NCI-H2227 treated with DMSO at 0.1 percent for 48 hours (cell line): ENCODE measurements around the gene BET1.
"Not testable (repeated sequence)": the region's sequence is repeated elsewhere in the genome, so short reads cannot be mapped to it uniquely, and the experiment has no call there.

Experiments
- DNase-seq: peaks from one replicate; lab custom pipeline; 2025; lab: John Stamatoyannopoulos, UW

Gene BET1, protein sequence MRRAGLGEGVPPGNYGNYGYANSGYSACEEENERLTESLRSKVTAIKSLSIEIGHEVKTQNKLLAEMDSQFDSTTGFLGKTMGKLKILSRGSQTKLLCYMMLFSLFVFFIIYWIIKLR

DNA sequence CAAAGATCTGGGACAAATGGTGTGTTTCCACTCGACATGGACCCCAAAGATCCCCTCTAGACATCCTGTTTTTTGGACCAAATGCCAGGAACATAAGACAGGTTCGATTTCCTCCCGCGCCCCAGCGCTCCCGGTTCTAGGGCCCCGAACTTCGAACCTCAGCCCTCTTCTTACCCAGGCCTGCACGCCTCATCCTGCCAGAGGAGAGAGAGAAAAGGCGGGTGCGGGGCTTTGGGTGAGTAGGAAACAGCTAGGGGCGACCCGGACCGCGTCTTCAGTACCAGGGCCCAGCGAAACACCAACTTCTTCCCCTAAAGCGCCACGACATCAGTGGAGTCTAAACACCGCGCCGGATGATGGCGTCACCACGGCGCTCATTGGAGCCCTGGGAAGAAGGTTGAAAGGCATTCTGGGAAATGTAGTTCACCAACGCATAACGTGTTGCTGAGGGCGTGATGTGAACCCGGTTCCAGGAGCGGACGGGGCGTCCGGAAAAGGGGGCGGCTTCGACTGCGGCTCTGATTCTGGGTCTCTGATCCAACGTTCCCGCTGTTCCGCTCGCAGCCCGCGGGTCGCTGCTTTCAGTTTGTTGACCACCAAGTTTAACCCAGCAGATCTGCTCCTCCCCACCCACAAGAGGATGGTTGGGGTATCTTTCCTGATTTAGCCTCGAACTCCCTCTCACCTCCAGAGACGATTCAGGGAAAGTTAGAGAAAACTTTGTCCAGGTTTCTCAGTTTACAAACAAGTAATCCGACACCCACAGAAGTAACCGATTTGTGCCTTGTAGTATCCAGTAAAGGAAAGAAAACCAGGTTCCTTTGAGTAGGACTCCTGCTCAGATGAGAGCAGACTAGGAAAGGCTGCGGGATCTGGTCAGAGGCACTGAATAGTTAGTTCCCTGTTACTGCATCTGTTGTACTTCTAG, at the start of gene BET1:
Gene BET1 (minus strand): TSS at position 332 of the 928 bp plus-strand sequence. CDS start 139 bp downstream, at position 193.
- DNase-seq: peak; percentile 96

DNA sequence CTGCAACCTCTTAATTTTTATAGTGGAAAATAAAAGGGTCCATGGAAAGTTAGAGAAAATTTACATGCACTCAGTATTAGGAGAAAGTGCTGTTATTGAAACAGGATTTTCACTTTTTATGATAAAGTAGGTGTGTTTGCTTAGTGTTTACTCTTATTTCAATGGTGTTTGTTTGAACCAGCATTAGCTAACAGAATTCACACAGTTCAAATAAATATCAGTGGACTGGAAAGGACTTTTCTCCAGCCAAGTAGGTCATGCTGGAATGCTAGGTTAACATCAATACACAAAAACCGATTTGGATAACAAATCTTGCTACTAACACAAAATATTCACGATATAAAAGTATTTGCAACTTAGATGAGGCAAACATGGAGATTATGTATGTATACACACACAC, 49.4 kb upstream of the BET1 start:
- no peak for DNase-seq

DNA sequence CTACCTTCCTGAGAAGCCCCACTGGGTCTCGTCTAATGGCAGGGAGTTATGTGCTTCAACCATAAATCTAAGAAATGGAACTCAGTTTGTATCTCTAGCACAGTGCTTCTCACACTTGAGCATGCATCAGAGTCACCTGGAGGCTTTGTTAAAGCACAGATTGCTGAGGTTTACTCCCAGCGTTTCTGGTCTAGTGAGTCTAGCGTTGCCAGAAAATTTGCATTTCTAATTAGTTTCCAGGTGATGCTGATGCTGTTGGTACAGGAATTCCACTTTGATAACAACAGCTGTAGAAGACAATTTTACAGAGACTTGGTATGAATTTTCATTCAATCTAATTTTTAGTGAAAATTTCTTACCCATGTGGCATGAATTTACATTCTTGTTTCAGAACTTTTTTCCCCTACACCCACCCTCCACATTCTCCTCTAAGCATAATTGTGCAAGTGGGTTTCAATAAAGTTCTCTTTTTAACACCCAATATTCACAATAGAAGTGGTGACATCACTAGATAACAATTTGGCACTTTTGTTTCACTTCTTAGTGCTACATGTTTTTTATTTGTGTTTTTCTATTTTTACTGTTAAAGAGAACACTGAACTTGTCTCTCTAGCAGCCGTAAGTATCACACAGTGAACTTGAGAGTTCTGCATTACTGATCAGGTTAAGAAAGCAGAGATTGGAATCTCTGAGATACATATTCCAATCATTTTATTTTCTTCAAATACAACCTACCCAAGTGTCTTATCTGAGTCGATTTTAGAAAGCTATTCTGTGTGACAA, 48.4 kb upstream of the BET1 start:
- no peak for DNase-seq

DNA sequence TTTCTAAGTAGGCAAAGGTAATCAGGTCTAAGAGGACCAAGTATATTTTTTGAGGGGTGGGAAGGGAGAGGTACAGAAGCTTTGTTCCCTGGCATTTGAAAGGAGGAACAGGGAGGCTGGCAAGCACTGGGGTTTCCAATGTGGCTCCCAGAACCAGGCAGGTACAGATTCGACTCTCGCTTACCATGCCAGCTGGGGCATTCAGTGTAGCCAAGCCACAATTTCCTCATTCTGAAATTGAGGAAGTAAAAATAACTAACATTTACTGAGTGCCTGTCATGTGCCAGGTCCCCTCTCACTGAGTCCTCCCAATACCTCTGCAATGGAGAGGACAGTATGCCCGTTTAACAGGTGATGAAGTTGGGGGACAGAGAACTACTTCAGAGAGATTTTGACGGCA, 45.9 kb upstream of the BET1 start:
- DNase-seq: no peak

DNA sequence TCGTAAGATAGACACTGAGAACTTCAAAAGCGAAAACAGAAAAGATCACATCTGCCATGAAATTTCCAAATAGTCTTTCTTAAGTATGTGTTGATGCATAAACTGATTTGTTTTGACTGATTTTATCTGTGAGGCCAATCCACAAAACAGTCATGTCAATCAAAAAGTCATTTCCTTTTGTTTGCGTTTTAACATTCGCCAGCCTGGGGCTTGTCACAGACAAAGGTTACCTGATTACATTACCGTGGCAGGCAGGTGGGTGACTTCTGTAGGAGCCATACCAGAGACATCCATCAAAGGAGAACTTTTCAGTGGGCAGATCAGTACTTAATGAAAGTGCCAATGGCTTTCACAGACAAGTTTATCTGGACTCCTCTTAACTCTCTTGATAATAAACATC, 45.5 kb upstream of the BET1 start:
- no peak for DNase-seq

DNA sequence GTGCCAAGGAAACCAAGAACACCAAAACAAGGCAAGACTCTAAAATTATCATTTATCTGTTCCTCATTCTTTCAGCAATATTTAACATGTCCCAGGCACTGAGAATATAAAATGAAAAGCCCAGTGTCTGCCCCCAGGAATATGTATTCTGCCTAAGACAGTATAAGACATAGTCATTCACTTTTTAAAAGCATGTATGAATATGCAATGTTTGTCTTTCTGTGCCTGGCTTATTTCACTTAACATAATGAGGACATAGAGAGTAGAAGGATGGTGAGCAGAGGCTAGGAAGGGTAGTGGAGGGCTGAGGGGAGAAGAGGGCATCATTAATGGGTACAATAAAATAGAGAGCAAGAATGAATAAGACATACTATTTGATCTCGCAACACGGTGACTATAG, 44.6 kb upstream of the BET1 start:
- no peak for DNase-seq

DNA sequence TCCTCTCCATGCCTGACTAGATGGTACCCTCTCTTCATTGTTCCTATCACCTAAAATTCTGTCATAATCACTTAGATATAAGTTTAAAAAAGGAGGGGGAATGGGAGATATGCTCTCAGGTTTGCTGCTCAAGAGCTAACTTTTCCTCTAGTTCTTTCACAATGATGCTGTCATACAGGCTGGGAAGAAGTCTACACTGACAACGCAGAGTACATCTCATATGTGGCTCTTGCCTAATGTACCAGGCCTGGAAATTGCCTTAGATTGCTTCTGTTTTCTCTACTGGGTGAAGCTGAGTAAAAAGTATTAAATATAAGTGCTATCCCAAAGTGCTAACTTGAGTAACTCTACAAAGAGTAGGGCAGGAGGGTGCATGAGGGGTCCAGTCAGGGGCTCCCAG, 43.8 kb upstream of the BET1 start:
- no peak for DNase-seq

DNA sequence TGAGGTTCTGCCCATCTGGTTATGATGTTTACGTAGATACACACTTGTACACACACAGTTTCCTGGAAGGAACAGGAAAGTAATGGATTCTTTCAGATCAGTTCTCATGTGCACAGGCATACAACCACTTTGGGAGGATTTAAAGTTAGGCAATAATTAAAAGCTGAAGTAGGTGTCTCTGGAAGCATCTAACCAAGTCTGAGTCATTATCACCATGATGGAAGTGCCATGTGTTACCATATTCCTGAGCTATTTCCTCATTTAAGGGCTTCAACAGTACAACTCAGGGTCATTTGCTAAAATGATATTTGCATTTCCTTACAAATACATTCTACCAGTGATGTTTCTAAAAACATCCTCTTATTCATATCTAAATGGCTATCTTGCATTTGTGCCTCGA, 41.4 kb upstream of the BET1 start:
- no peak for DNase-seq

DNA sequence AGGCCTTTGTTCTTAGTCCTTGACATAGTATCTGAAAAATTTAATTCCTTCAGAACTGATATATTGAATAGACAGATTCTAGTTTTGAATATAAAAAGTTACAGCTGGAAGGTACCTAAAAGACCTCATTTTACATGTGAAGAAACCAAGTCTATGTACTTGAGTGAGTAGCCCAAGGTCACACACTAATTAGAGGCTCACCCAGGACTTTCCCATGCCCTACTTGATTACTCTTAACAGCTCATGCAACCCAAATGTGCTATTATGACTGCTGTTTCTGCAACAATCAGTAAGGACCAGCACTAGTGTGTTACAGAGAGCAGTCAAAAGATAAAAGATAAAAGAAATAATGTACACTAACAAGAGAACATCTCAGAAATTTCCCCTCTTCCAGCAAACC, 40.7 kb upstream of the BET1 start:
- DNase-seq: no peak

DNA sequence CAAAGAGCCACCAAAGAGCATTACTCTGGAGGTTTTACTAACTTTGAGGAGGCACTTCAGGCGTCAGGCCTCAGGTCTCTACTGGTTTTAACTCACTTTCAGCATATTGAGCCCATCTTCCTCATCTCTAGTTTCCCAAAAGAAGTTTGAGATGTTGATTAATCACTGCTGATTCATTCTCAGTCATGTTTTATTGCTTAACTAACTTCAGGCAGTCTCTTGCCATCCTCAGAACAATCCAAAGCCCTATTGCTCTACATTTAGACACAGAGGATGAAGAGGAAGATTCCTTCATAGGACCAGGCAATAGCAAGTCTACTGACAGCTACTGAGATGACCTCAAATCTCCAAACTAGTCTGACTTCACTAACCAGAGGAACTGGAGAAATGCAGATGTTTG, 39.1 kb upstream of the BET1 start:
- no peak for DNase-seq

DNA sequence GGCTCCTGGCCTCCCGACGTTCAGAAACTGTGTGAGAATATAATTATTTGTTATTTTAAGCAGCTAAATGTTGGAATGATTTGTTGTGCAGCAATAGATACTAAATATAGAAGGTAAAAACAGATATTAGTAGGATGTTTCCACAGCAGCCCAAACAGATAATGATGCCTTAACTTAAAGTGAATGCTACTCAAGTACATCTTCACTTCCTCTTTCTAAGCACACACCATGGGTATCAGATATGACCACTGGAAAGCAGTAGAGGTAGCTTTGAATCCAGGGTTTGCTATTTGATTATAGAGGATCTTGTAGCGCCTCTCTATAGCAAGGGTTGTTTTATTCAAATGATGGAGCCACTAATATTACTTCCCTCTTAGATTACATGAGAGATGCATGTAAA, 38.2 kb upstream of the BET1 start:
- no peak for DNase-seq

DNA sequence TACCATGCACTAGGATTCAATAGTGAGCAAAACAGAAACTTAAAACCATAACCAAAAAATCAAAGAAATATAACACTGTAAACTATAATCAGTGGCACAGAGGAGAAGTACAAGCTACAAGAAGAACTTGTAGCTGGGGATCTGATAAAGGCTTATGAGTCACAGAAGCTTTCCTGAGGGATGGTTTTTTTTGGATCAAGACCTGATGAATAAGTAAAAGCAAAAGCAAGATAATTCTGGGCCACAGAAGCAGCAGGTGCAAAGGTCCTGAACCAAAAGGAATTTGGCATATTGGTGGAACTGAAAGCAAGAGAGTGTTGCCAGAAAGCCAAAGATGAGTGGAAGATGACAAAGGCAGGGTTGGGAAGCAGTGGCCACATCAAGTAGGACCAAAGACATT, 37.4 kb upstream of the BET1 start:
- no peak for DNase-seq

DNA sequence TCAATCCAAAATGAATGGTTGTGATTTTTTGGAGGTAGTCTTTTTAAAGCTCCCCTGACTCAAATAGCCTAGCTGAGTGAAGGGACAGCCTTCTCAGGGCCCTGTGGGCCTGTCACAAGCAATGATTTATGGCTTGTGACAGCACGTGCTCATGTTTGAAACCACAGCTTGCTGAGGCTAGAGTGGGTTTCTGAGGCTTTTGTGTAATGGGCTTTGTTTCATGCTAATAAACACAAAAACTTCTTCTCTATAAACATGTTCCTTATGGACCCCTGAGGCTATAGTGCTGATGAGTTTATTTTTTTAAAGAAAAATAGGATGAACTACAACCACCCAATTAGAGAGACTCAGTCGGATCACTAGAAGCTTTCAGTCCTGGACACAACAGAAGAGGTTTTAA, 36.1 kb upstream of the BET1 start:
- DNase-seq: no peak

DNA sequence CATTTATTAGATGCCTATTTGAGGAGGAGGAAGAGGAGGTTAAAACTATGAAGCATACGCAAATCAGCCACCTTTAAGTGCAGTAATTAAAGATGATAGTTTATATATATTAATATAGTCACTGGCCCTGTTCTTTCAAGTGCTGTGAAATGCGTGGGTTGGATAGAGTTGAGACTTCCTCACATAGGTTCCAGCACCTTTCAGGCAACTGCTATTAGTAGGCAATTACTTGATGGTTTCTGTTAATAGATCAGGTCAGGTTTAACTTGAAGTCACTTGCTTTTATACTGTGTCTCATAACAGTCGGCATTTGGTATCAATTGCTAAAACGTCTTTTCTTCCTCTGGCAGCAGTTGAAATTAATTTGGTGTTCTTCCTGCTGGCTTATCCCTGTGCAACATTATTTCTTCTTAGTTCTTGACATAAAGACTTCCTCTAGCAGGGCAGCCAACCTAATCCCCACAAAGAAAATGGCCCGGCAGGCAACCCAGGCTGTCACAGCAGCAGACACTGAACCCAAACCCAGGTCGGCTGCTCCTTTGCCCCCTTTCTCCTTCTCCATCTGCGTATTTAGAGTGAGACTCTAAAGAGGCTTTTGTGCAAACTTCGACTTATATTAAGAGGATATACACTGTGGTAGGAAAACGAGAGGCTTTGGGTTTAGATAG, 35.3 kb upstream of the BET1 start:
- no peak for DNase-seq

DNA sequence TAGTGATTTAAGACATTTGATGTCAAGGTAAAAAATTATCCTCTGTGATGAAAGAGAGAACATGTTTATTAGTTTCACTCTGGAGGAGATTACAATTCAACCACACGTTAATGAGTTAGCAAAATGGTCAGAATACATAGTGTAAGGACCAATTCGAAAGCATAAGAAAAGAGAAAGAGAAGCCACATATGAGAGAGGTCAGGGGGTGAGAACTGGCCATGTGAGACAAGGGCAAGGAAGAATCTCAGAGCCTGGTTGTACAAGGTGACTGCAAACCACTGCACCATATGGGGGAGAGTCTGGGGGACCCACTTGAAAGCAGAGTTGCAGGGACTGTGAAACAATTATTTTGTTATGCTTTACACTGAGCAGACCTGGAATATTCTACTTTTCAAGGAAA, 27.7 kb upstream of the BET1 start:
- DNase-seq: no peak

DNA sequence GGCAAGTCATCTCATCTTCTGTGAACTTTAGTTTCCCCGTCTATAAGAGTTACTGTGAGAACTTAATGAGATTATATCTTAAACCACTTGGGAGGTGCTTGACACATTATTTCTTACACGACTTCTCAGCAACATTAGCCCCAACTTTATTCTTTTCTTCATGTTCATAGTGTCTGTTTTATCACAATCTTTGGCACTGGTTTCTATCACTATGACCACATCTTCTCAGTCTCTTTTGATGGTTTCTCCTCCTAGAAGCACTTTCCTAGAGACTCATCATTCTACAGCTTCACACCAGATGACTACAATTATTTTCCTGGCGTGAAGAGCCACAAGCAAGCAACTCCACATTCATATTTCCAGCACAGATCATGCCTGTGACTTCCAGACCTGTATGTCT, 26.5 kb upstream of the BET1 start:
- no peak for DNase-seq

DNA sequence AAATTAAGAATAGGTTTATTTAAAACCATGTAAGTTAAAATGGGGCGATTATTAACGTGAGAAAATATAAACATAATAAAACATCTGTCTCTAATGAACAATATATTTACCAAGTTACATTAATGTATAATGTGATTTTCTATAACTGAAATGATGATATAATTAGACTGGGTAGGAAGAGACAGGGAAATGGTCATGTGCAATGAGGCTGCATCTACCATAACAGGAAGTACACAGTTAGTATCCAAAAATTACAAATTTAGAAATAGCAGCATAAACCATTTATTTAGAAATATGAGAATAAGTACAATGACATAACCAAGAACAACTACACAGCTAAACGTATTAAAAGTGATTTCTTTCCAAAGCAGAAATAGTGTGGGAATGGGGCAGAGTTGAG, 25.8 kb upstream of the BET1 start:
- DNase-seq: no peak

DNA sequence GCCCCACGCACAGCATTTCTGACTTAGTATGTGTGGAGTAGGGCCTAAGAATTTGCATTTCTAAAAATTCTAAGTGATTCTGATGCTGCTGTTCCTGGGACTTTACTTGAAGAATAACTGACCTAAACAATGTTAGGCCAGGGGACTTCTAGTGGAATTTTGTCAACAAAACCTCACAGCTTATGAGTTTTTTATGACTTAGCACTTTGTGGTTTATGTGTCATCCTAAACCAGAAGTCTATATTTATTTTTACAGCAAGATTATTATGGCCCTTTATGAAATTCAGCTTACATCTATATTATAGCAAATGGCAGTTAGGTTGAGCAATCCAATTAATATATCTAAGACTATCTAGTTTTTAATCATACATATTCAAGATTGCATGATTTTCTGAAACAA, 24.6 kb upstream of the BET1 start:
- no peak for DNase-seq

DNA sequence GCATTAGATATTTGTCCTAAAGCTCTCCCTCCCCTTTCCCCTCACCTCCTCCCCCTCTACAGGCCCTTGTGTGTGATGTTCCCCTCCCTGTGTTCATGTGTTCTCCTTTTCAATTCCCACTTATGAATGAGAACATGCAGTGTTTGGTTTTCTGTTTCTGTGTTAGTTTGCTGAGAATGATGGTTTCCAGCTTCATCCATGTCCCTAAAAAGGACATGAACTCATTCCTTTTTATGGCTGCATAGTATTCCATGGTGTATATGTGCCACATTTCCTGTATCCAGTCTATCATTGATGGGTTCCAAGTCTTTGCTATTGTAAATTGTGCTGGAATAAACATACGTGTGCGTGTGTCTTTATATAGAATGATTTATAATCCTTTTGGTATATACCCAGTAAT, 22.5 kb upstream of the BET1 start:
- DNase-seq: not testable (repeated sequence)

DNA sequence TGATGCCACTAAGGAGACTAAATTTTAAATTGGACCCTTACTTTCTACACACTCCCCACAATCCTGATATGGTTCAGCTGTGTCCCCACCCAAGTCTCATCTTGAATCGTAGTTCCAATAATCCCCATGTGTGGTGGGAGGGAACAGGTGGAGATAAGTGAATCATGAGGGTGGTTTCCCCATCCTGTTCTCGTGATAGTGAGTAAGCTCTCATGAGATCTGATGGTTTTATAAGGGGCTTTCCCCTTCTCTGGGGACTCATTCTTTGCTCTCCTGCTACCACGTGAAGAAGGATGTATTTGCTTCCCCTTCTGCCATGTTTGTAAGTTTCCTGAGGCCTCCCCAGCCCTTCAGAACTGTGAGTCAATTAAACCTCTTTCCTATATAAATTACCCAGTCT, 18.4 kb upstream of the BET1 start:
- no peak for DNase-seq

DNA sequence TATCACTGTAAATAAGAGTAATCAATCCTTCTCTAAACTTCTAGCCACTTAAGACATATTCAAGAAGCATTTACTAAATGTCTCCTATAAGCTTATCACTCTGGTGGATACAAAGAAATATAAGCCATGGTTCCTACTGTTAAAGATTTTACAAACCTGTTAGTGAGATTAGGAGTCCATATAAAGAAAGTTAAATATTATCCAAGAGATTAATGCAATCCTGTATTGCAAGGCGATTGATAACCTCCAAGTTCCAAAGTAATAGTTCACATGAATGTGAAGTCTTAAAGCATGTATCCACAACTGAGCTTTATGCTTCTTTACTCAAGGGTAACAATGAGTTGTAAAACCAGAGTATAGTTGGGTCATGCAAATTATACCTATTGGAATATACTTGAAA, 12.6 kb upstream of the BET1 start:
- no peak for DNase-seq

DNA sequence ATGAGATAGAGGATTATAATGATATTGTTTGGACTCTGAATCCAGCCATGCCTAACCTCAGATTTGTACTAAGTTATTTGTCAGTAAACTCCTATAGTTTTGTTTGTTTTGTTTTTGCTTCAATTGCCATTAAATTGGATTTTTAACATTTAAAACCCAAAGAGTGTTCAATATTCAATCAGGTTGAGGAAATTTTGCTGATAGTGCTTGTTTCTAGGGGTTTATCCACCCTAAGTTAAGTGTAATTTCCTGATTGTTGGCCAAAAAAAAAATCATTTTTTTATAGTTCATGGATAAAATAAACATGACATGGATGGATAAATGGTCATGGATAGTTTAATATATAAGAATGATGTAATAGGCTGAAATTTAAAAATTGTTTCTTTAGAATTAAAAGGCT, 11.4 kb upstream of the BET1 start:
- no peak for DNase-seq

DNA sequence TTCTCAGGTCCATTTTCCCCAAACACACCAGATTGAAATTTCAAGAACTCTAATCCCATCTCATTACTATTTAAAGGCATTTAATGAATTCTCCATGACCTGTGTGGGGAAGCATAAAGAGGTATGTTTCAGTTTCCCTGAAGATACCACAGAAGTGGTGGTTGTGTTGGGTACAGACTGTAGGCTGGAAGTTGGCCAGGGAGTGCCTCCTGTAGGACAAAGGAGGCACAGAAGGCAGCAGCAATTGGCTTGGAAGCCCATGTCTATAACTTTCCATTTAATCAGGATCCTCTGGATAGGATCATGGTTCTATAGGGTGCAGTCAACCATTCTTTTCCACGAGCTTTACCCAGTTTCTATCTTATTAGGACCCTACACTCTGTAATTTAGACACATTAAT, 8.6 kb upstream of the BET1 start:
- no peak for DNase-seq
